AG09309 (cell line): ENCODE data around the gene GSK3B.

Experiments
- DNase-seq: peaks from one replicate; pipeline ENCODE4 v3.0.0-alpha.2; 2010; ENCODE audit warnings: low read depth
- H3K4me3 ChIP-seq: 2 replicates; pipeline ENCODE4 v1.5.1; 2011; ENCODE audit warnings: mild to moderate bottlenecking, low read depth, low read length, moderate library complexity; ENCODE audit not compliant: control insufficient read depth
- CTCF ChIP-seq: IDR thresholded peaks from 2 replicates; pipeline ENCODE4 v1.5.1; 2011; ENCODE audit warnings: mild to moderate bottlenecking, low read depth, low read length, inconsistent platforms; ENCODE audit not compliant: insufficient read depth, control insufficient read depth; ENCODE audit errors: missing control alignments

Gene GSK3B

GRCh38 chr3:119864476-119864875 is 229.8 kb downstream of the GSK3B start:
- no peak for DNase-seq
- no peak for TF ChIP-seq CTCF
- no peak overlapping the region for H3K4me3 ChIP-seq

GRCh38 chr3:119862616-119863015 is 231.6 kb downstream of the GSK3B start:
- DNase-seq, result no peak
- TF ChIP-seq CTCF, result no peak
- no peak overlapping the region for H3K4me3 ChIP-seq

- no peak for TF ChIP-seq CTCF
- no peak for DNase-seq
- H3K4me3 ChIP-seq, result no peak overlapping the region
Measured at GRCh38 chr3:119861681-119862080, 232.6 kb downstream of the GSK3B start.

- no peak overlapping the region for H3K4me3 ChIP-seq
- no peak for TF ChIP-seq CTCF
- no peak for DNase-seq
Measured at GRCh38 chr3:119859728-119860127, 234.5 kb downstream of the GSK3B start.

- no peak for DNase-seq
- H3K4me3 ChIP-seq, result no peak overlapping the region
- no peak for TF ChIP-seq CTCF
Measured at GRCh38 chr3:119858957-119859356, 235.3 kb downstream of the GSK3B start.

- no peak for DNase-seq
- no peak for TF ChIP-seq CTCF
- H3K4me3 ChIP-seq, result no peak overlapping the region
Measured at GRCh38 chr3:119856695-119857094, 237.6 kb downstream of the GSK3B start.

GRCh38 chr3:119849126-119849525 is 245.1 kb downstream of the GSK3B start:
- H3K4me3 ChIP-seq, result no peak overlapping the region
- no peak for DNase-seq
- TF ChIP-seq CTCF, result no peak
